Measurements from ENCODE around the gene GPS2.
"Not testable (repeated sequence)": the region's sequence is repeated elsewhere in the genome, so short reads cannot be mapped to it uniquely, and the experiment has no call there.

GPS2 gene

GRCh38 chr17:7347630-7348477 lies 32.7 kb upstream of the GPS2 start:
- no peaks in the 10 kb centered on the region for H3K36me3 Mint-ChIP-seq
- H3K9me3 Mint-ChIP-seq (ENCODE audit: low read depth) = no peaks in the 10 kb centered on the region
- peaks cover 23% of the 10 kb centered on the region for H3K4me1 Mint-ChIP-seq (ENCODE audit: low read depth)
- H3K27ac Mint-ChIP-seq = no peak overlapping the region
- no peaks in the 10 kb centered on the region for H3K27me3 Mint-ChIP-seq
- H3K4me3 Mint-ChIP-seq = no peak overlapping the region

GRCh38 chr17:7346761-7347614 lies 31.8 kb upstream of the GPS2 start:
- H3K36me3 Mint-ChIP-seq = no peaks in the 10 kb centered on the region
- H3K27ac Mint-ChIP-seq = no peak overlapping the region
- no peaks in the 10 kb centered on the region for H3K9me3 Mint-ChIP-seq (ENCODE audit: low read depth)
- peaks cover 18% of the 10 kb centered on the region for H3K4me1 Mint-ChIP-seq (ENCODE audit: low read depth)
- H3K27me3 Mint-ChIP-seq = no peaks in the 10 kb centered on the region
- H3K4me3 Mint-ChIP-seq = no peak overlapping the region

- H3K4me1 Mint-ChIP-seq (ENCODE audit: low read depth) = peaks cover 17% of the 10 kb centered on the region
- peaks cover 6% of the 10 kb centered on the region for H3K36me3 Mint-ChIP-seq
- peak overlapping the region; percentile 84 for H3K27ac Mint-ChIP-seq
- H3K4me3 Mint-ChIP-seq = no peak overlapping the region
- H3K9me3 Mint-ChIP-seq (ENCODE audit: low read depth) = no peaks in the 10 kb centered on the region
- H3K27me3 Mint-ChIP-seq = no peaks in the 10 kb centered on the region
Measured at GRCh38 chr17:7343250-7343649, 28.1 kb upstream of the GPS2 start.

- Mint-ChIP-seq H3K4me1 (ENCODE audit: low read depth) (peaks cover 28% of the 10 kb centered on the region), H3K9me3 (ENCODE audit: low read depth) (no peaks in the 10 kb centered on the region), H3K4me3 (no peak overlapping the region), H3K27ac (peak overlapping the region; percentile 22), H3K36me3 (peaks cover 6% of the 10 kb centered on the region), H3K27me3 (no peaks in the 10 kb centered on the region)
Measured at GRCh38 chr17:7341842-7342241, 26.7 kb upstream of the GPS2 start.

- Mint-ChIP-seq H3K36me3 (peaks cover 6% of the 10 kb centered on the region), H3K4me3 (no peak overlapping the region), H3K27ac (peak overlapping the region; percentile 58), H3K4me1 (ENCODE audit: low read depth) (peaks cover 40% of the 10 kb centered on the region), H3K27me3 (no peaks in the 10 kb centered on the region), H3K9me3 (ENCODE audit: low read depth) (no peaks in the 10 kb centered on the region)
Measured at GRCh38 chr17:7340179-7340578, 25.0 kb upstream of the GPS2 start.

GRCh38 chr17:7337600-7337999 lies 22.4 kb upstream of the GPS2 start:
- peak overlapping the region; percentile 92 for H3K4me3 Mint-ChIP-seq
- H3K27me3 Mint-ChIP-seq; H3K36me3 Mint-ChIP-seq; H3K9me3 Mint-ChIP-seq (ENCODE audit: low read depth): not testable (repeated sequence)
- H3K4me1 Mint-ChIP-seq (ENCODE audit: low read depth) = peaks cover 52% of the 10 kb centered on the region
- peak overlapping the region; percentile 96 for H3K27ac Mint-ChIP-seq

- H3K9me3 Mint-ChIP-seq (ENCODE audit: low read depth) = no peaks in the 10 kb centered on the region
- peak within 1 kb of the TSS; percentile 96 for H3K27ac Mint-ChIP-seq
- no peaks in the 10 kb centered on the region for H3K27me3 Mint-ChIP-seq
- H3K4me1 Mint-ChIP-seq (ENCODE audit: low read depth) = peaks cover 57% of the 10 kb centered on the region
- H3K36me3 Mint-ChIP-seq = peaks cover 5% of the 10 kb centered on the region
- peak within 1 kb of the TSS; percentile 92 for H3K4me3 Mint-ChIP-seq
Measured at GRCh38 chr17:7336240-7337175, 21.3 kb upstream of the GPS2 start, which contains the start of gene ACAP1. TSS of gene ACAP1 (plus strand) at chr17:7336529. CDS start at chr17:7336735, 206 bp downstream.

- H3K9me3 Mint-ChIP-seq (ENCODE audit: low read depth); H3K27me3 Mint-ChIP-seq; H3K36me3 Mint-ChIP-seq: not testable (repeated sequence)
- Mint-ChIP-seq H3K27ac (peak overlapping the region; percentile 96), H3K4me3 (peak overlapping the region; percentile 92), H3K4me1 (ENCODE audit: low read depth) (peaks cover 56% of the 10 kb centered on the region)
Measured at GRCh38 chr17:7335765-7336164, 20.6 kb upstream of the GPS2 start.

- peak overlapping the region; percentile 96 for H3K27ac Mint-ChIP-seq
- peaks cover 58% of the 10 kb centered on the region for H3K4me1 Mint-ChIP-seq (ENCODE audit: low read depth)
- no peaks in the 10 kb centered on the region for H3K9me3 Mint-ChIP-seq (ENCODE audit: low read depth)
- peaks cover 3% of the 10 kb centered on the region for H3K36me3 Mint-ChIP-seq
- no peaks in the 10 kb centered on the region for H3K27me3 Mint-ChIP-seq
- peak overlapping the region; percentile 92 for H3K4me3 Mint-ChIP-seq
Measured at GRCh38 chr17:7334938-7335538, 19.9 kb upstream of the GPS2 start.

- H3K27me3 Mint-ChIP-seq; H3K9me3 Mint-ChIP-seq (ENCODE audit: low read depth); H3K36me3 Mint-ChIP-seq: not testable (repeated sequence)
- peak overlapping the region; percentile 68 for H3K4me3 Mint-ChIP-seq
- peaks cover 66% of the 10 kb centered on the region for H3K4me1 Mint-ChIP-seq (ENCODE audit: low read depth)
- peak overlapping the region; percentile 86 for H3K27ac Mint-ChIP-seq
Measured at GRCh38 chr17:7332600-7333069, 17.5 kb upstream of the GPS2 start.

- no peaks in the 10 kb centered on the region for H3K27me3 Mint-ChIP-seq
- peaks cover 63% of the 10 kb centered on the region for H3K4me1 Mint-ChIP-seq (ENCODE audit: low read depth)
- peaks cover 2% of the 10 kb centered on the region for H3K36me3 Mint-ChIP-seq
- H3K9me3 Mint-ChIP-seq (ENCODE audit: low read depth) = no peaks in the 10 kb centered on the region
- H3K4me3 Mint-ChIP-seq = peak overlapping the region; percentile 68
- H3K27ac Mint-ChIP-seq = peak overlapping the region; percentile 86
Measured at GRCh38 chr17:7332111-7332510, 17.0 kb upstream of the GPS2 start.

- Mint-ChIP-seq H3K27me3 (no peaks in the 10 kb centered on the region), H3K4me3 (peak overlapping the region; percentile 94), H3K36me3 (peaks cover 2% of the 10 kb centered on the region), H3K4me1 (ENCODE audit: low read depth) (peaks cover 54% of the 10 kb centered on the region), H3K27ac (peak overlapping the region; percentile 96), H3K9me3 (ENCODE audit: low read depth) (no peaks in the 10 kb centered on the region)
Measured at GRCh38 chr17:7330638-7331015, 15.5 kb upstream of the GPS2 start.

- Mint-ChIP-seq H3K9me3 (ENCODE audit: low read depth) (no peaks in the 10 kb centered on the region), H3K27ac (peak overlapping the region; percentile 96), H3K36me3 (peaks cover 2% of the 10 kb centered on the region), H3K4me3 (peak overlapping the region; percentile 94), H3K27me3 (no peaks in the 10 kb centered on the region), H3K4me1 (ENCODE audit: low read depth) (peaks cover 48% of the 10 kb centered on the region)
Measured at GRCh38 chr17:7329997-7330637, 15.0 kb upstream of the GPS2 start.
